Neural progenitor cell (in vitro differentiated cells): ENCODE data around the gene USP7.

Experiments used
- EZH2 ChIP-seq: fragments of 200-600 bp; sonication (generic); IDR thresholded peaks from 2 replicates; pipeline ENCODE4 v1.6.1; 2017; ENCODE audit warnings: antibody characterized with exemption, mild to moderate bottlenecking, moderate library complexity
- TF ChIP-seq, protein P1 (sequence below): fragments of 200-600 bp; sonication (generic); IDR thresholded peaks from 2 replicates; pipeline ENCODE4 v1.5.1; 2017; ENCODE audit warnings: antibody characterized with exemption, mild to moderate bottlenecking

DNA sequence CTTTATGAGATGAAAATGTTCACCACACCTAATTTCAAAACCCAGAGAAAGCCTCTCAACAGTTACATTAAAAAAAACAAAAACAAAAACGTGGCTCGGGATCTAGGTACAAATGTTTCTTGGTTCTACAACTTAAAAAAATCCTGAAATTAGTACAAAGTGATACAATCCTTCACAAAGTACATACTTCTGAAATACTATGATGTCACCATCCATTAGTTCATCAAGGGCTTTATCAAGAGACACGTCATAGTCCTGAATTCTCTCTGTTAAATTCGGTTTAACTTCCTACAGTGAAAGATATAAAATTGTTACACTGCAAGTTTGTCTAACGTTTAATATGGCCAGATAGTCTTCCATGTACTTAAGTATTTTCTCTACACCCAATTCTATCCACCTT, 63.4 kb downstream of the USP7 start:
- TF ChIP-seq, protein P1, sequence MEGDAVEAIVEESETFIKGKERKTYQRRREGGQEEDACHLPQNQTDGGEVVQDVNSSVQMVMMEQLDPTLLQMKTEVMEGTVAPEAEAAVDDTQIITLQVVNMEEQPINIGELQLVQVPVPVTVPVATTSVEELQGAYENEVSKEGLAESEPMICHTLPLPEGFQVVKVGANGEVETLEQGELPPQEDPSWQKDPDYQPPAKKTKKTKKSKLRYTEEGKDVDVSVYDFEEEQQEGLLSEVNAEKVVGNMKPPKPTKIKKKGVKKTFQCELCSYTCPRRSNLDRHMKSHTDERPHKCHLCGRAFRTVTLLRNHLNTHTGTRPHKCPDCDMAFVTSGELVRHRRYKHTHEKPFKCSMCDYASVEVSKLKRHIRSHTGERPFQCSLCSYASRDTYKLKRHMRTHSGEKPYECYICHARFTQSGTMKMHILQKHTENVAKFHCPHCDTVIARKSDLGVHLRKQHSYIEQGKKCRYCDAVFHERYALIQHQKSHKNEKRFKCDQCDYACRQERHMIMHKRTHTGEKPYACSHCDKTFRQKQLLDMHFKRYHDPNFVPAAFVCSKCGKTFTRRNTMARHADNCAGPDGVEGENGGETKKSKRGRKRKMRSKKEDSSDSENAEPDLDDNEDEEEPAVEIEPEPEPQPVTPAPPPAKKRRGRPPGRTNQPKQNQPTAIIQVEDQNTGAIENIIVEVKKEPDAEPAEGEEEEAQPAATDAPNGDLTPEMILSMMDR: no peak
- no peak for TF ChIP-seq EZH2
